GM21528 (cell line): ENCODE measurements around the gene PCNT.
"Not testable (repeated sequence)": the region's sequence is repeated elsewhere in the genome, so short reads cannot be mapped to it uniquely, and the experiment has no call there.

Experiments
- ATAC-seq: cut with Tn5 transposase; IDR thresholded peaks from one replicate; pipeline ENCODE4 v1.9.1; 2021; ENCODE audit warnings: mild to moderate bottlenecking, moderate library complexity; ENCODE audit not compliant: unreplicated experiment, low FRiP score

PCNT gene

GRCh38 chr21:46461909-46462308, 138.0 kb downstream of the PCNT start:
- ATAC-seq, result no peak

- not testable (repeated sequence) for ATAC-seq
Measured at GRCh38 chr21:46465153-46465552, 141.2 kb downstream of the PCNT start.

GRCh38 chr21:46465651-46466050, 141.7 kb downstream of the PCNT start:
- ATAC-seq, result no peak

GRCh38 chr21:46468108-46468774, 144.3 kb downstream of the PCNT start:
- ATAC-seq, result no peak

GRCh38 chr21:46469275-46469674, 145.3 kb downstream of the PCNT start:
- ATAC-seq, result no peak

- no peak for ATAC-seq
Measured at GRCh38 chr21:46471514-46471913, 147.6 kb downstream of the PCNT start.

GRCh38 chr21:46472246-46472645, 148.3 kb downstream of the PCNT start:
- ATAC-seq, result no peak

GRCh38 chr21:46474382-46474781, 150.4 kb downstream of the PCNT start:
- ATAC-seq, result no peak

- ATAC-seq, result no peak
Measured at GRCh38 chr21:46475296-46475695, 151.3 kb downstream of the PCNT start.

GRCh38 chr21:46477765-46478164, 153.8 kb downstream of the PCNT start:
- no peak for ATAC-seq

GRCh38 chr21:46478910-46479309, 155.0 kb downstream of the PCNT start:
- no peak for ATAC-seq

- ATAC-seq, result no peak
Measured at GRCh38 chr21:46480466-46480865, 156.5 kb downstream of the PCNT start.

GRCh38 chr21:46482225-46482845, 158.4 kb downstream of the PCNT start:
- no peak for ATAC-seq

- ATAC-seq, result no peak
Measured at GRCh38 chr21:46482846-46483231, 158.9 kb downstream of the PCNT start.

GRCh38 chr21:46483300-46484295, 159.6 kb downstream of the PCNT start:
- ATAC-seq, result no peak

GRCh38 chr21:46486481-46487126, 162.6 kb downstream of the PCNT start:
- ATAC-seq, result no peak

GRCh38 chr21:46489162-46489663, 165.3 kb downstream of the PCNT start:
- ATAC-seq, result no peak

GRCh38 chr21:46489800-46490199, 165.8 kb downstream of the PCNT start:
- no peak for ATAC-seq

GRCh38 chr21:46491553-46491952, 167.6 kb downstream of the PCNT start:
- ATAC-seq, result no peak

- no peak for ATAC-seq
Measured at GRCh38 chr21:46492851-46493250, 168.9 kb downstream of the PCNT start.

- ATAC-seq, result no peak
Measured at GRCh38 chr21:46493828-46494227, 169.9 kb downstream of the PCNT start.
